SK-N-SH (cell line): ENCODE results near the gene APC2. TPM values are rescaled to one million over a fixed set of nuclear protein-coding genes. Genes with fewer than 3 reads are reported as not detected.
"Not testable (repeated sequence)": the region's sequence is repeated elsewhere in the genome, so short reads cannot be mapped to it uniquely, and the experiment has no call there.

Experiments
- CTCF ChIA-PET: fragments of 300-600, 350-600 bp; formaldehyde crosslinking; extraction: SDS; loops from one replicate; lab custom pipeline; 2021; lab: Yijun Ruan, JAX
- POLR2A ChIA-PET: fragments of 350-600 bp; sonication (Branson Sonifier 250); formaldehyde crosslinking; extraction: SDS; loops from one replicate; lab custom pipeline; 2020; ENCODE audit warnings: antibody characterized with exemption, inconsistent platforms; lab: Yijun Ruan, JAX
- DNase-seq: peaks from one replicate; pipeline ENCODE4 v3.0.0; 2012
- H2AFZ ChIP-seq: fragments of 200-600 bp; sonication (generic); 2 replicates; pipeline ENCODE4 v1.8.1; 2016; ENCODE audit warnings: antibody characterized with exemption, mild to moderate bottlenecking, low read depth
- H3F3A ChIP-seq: fragments of 200-600 bp; sonication (generic); replicated peaks from 2 replicates; pipeline ENCODE3; 2016; ENCODE audit warnings: antibody characterized with exemption, mild to moderate bottlenecking; ENCODE audit not compliant: insufficient read depth
- H3K27ac ChIP-seq, 2 experiments: fragments of 200-500 bp in 1 of 2; fragments of 200-600 bp in 1 of 2; sonication (Bioruptor generic) in 1 of 2; sonication (generic), shearing (Covaris generic) in 1 of 2; 2 replicates each; pipeline versions ENCODE4 v1.5.1 to v1.6.1; 2014 to 2016; ENCODE audit warnings: low read depth in 2 of 2, inconsistent platforms in 1 of 2, low read length in 1 of 2, mild to moderate bottlenecking in 1 of 2, mixed read lengths in 1 of 2
- H3K27me3 ChIP-seq: fragments of 200-600 bp; sonication (generic), shearing (Covaris generic); 2 replicates; pipeline ENCODE4 v1.6.1; 2016; ENCODE audit warnings: mixed run types; ENCODE audit not compliant: insufficient read depth
- H3K36me3 ChIP-seq, 2 experiments: fragments of 200-500 bp in 1 of 2; fragments of 200-600 bp in 1 of 2; sonication (Bioruptor generic) in 1 of 2; sonication (generic) in 1 of 2; replicated peaks in 1 of 2; 2 replicates each; pipeline versions ENCODE3 to v1.5.1; 2014 to 2016; ENCODE audit warnings: low read length in 1 of 2, mild to moderate bottlenecking in 1 of 2; ENCODE audit not compliant: insufficient read depth in 2 of 2, control insufficient read depth in 1 of 2
- H3K4me1 ChIP-seq, 2 experiments: fragments of 200-500 bp in 1 of 2; fragments of 200-600 bp in 1 of 2; sonication (Bioruptor generic) in 1 of 2; sonication (generic), shearing (Covaris generic) in 1 of 2; 2 replicates each; pipeline versions ENCODE4 v1.5.1 to v1.6.1; 2014 to 2016; ENCODE audit warnings: low read depth in 1 of 2, low read length in 1 of 2, mixed run types in 1 of 2; ENCODE audit not compliant: insufficient read depth in 2 of 2, control insufficient read depth in 1 of 2
- H3K4me2 ChIP-seq: fragments of 200-600 bp; sonication (generic), shearing (Covaris generic); 2 replicates; pipeline ENCODE4 v1.6.1; 2017; ENCODE audit warnings: mixed run types
- H3K4me3 ChIP-seq, 2 experiments: fragments of 200-500 bp in 1 of 2; fragments of 200-600 bp in 1 of 2; sonication (Bioruptor generic) in 1 of 2; sonication (generic), shearing (Covaris generic) in 1 of 2; 2 replicates each; pipeline versions ENCODE4 v1.5.1 to v1.8.1; 2014 to 2016; ENCODE audit warnings: low read depth in 2 of 2, inconsistent platforms in 1 of 2, low read length in 1 of 2, mild to moderate bottlenecking in 1 of 2, mixed read lengths in 1 of 2, moderate library complexity in 1 of 2
- H3K79me2 ChIP-seq: fragments of 200-600 bp; sonication (generic); 2 replicates; pipeline ENCODE4 v1.8.1; 2017; ENCODE audit warnings: mild to moderate bottlenecking; ENCODE audit not compliant: insufficient read depth
- H3K9ac ChIP-seq: fragments of 200-600 bp; sonication (generic); 2 replicates; pipeline ENCODE4 v1.6.1; 2017; ENCODE audit warnings: mixed run types
- H3K9me2 ChIP-seq: fragments of 200-600 bp; sonication (generic); 2 replicates; pipeline ENCODE4 v1.6.1; 2017; ENCODE audit warnings: mixed run types
- H3K9me3 ChIP-seq: fragments of 200-600 bp; sonication (generic); 2 replicates; pipeline ENCODE4 v1.6.1; 2017; ENCODE audit warnings: mixed run types, mild to moderate bottlenecking, moderate library complexity
- H4K20me1 ChIP-seq: fragments of 200-600 bp; sonication (generic); 2 replicates; pipeline ENCODE4 v1.6.1; 2017; ENCODE audit warnings: mild to moderate bottlenecking, mixed run types; ENCODE audit not compliant: insufficient read depth
- CHD2 ChIP-seq: fragments of 150-350 bp; IDR thresholded peaks from 2 replicates; pipeline ENCODE4 v1.6.1; 2018; ENCODE audit warnings: low read length; ENCODE audit not compliant: partially characterized antibody
- EZH2phosphoT487 ChIP-seq: fragments of 200-600 bp; sonication (generic); IDR thresholded peaks from 2 replicates; pipeline ENCODE4 v1.6.1; 2017; ENCODE audit warnings: low read depth, mixed run types, mild to moderate bottlenecking, antibody characterized with exemption, moderate library complexity, borderline replicate concordance
- FOXJ3 ChIP-seq: sonication (generic); formaldehyde crosslinking; IDR thresholded peaks from 2 replicates; pipeline ENCODE4 v1.5.1; 2020; ENCODE audit warnings: mild to moderate bottlenecking, missing genetic modification reagents
- FOXM1 ChIP-seq: IDR thresholded peaks from 2 replicates; pipeline ENCODE4 v1.4.0; 2012; ENCODE audit warnings: low read depth, mild to moderate bottlenecking
- RAD21 ChIP-seq: IDR thresholded peaks from 2 replicates; pipeline ENCODE4 v1.6.1; 2012; ENCODE audit warnings: mild to moderate bottlenecking, low read length
- RXRA ChIP-seq: IDR thresholded peaks from 2 replicates; pipeline ENCODE4 v1.4.0; 2012; ENCODE audit warnings: low read depth, mild to moderate bottlenecking, borderline replicate concordance
- SMC3 ChIP-seq: IDR thresholded peaks from 2 replicates; pipeline ENCODE4 v1.6.1; 2012; ENCODE audit warnings: low read depth, low read length, improper control_type of control experiment
- TAF1 ChIP-seq: IDR thresholded peaks from 2 replicates; pipeline ENCODE4 v1.6.1; 2012; ENCODE audit warnings: low read depth, mild to moderate bottlenecking, low read length, moderate library complexity, borderline replicate concordance
- WGBS: methylation state at CpG from one replicate; pipeline ENCODE4 v1.1.6; 2017; ENCODE audit warnings: low lambda C conversion rate; 5-methylcytosine and 5-hydroxymethylcytosine counted together
- polyA plus RNA-seq, 3 experiments: library from polyadenylated mRNA; depleted of rRNA; stranded (reverse); fragments of >200 nt; gene quantifications; 2 replicates each; pipeline ENCODE4 v1.2.3, GENCODE V29; 2012
- TF ChIP-seq, protein P1 (sequence below): fragments of 150-350 bp; IDR thresholded peaks from 2 replicates; pipeline ENCODE4 v1.6.1; 2017; ENCODE audit warnings: antibody characterized with exemption, low read length, low read depth, borderline replicate concordance
- TF ChIP-seq, protein P2 (sequence below): IDR thresholded peaks from 2 replicates; pipeline ENCODE4 v1.4.0; 2012; ENCODE audit warnings: low read depth

Gene APC2
- polyA plus RNA-seq, 1 of the 3 experiments (the other 2 are of a cell fraction), result 1.3 TPM

DNA sequence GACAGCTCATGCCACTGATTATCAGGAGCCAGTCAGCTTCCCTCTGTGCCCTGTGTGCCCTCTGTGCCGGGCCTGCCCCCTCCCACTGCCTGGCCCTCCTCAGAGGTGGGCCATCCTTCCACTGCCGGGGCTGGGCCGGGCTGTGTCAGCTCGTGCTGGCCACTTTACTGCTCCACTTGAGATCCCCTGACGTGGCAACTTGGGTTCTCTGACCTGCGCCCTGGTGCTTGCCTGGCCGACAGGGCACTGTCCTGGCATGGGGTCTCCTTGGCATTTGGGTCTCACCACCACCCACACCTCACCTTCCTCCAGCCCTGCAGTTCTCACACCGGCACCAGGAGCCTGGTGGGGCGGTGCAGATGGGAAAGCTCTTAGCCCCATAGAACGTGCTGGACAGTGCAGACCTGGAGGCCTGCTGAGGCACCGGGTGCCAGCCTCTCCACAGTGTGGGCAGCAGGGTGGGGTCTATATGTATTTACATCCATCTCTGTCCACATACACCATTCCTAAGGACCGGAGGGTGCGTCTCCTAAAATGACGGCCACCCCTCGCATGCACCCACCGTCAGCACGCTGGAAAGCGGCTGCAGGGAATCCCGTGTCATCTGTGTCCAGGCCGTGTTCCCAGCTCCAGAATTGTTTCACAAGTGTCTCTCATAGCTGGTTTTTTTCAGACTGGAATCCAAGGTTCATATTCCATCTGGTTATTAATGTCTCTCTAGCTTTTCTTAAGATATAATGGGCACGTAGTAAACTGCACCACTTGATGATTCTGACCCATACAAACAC, 30.8 kb upstream of the APC2 start (continued):
- TF ChIP-seq RXRA (no peak), EZH2phosphoT487 (no peak)
- TF ChIP-seq, all 33 proteins: peak for 0

DNA sequence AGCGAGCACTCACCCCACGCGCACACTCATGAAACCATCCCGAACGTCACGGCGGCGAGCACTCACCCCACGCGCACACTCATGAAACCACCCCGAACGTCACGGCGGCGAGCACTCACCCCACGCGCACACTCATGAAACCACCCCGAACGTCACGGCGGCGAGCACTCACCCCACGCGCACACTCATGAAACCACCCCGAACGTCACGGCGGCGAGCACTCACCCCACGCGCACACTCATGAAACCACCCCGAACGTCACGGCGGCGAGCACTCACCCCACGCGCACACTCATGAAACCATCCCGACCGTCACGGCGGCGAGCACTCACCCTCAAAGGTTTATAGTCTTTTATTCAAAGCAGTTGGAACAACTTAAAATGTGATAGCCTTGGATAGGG, 29.8 kb upstream of the APC2 start:
- H2AFZ ChIP-seq, DNase-seq, H3K9me2 ChIP-seq, H3K9me3 ChIP-seq, H3K9ac ChIP-seq, H3K4me3 ChIP-seq, H3K4me2 ChIP-seq, H3K4me1 ChIP-seq, H3F3A ChIP-seq, H3K27ac ChIP-seq, H3K27me3 ChIP-seq: not testable (repeated sequence)
- ChIA-PET CTCF (interaction anchor here (1.0 kb wide), 1 partner anchor 15 kb away, joined by 3 read pairs; no protein-coding TSS in a partner anchor), POLR2A (interaction anchor here (1.1 kb wide), 1 partner anchor 11 kb away, joined by 3 read pairs; no protein-coding TSS in a partner anchor)
- 97% methylated on average over 25 of the region's 43 CpGs for WGBS
- H3K36me3 ChIP-seq, result peaks cover 7 to 79% of the 10 kb centered on the region in 2 experiments
- peaks cover 64% of the 10 kb centered on the region for H3K79me2 ChIP-seq
- H4K20me1 ChIP-seq, result peaks cover 55% of the 10 kb centered on the region

DNA sequence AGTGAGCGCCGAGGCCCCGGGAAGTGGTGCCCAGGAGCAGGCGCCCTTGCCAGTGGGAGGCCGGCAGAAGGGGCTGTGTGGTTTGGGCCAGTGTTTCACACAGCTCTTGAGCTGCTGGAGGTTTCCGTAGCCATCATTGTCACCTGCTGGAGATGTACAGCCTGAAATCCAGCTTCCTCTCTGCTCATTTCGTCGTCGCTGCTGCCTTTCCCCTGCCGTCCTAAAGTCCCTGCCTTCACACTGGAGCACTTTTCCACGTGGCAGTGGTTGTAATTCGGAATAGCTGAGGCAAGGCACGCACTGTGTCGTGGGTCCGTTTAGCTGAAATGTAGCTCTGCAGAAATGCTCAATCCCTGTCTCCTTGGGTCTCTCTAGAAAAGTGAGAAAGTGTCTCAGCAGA, 29.3 kb upstream of the APC2 start:
- H3F3A ChIP-seq, result no peaks in the 10 kb centered on the region
- H3K9me2 ChIP-seq, result no peaks in the 10 kb centered on the region
- H2AFZ ChIP-seq, result no peak overlapping the region
- no peak overlapping the region for H3K4me3 ChIP-seq
- peaks cover 0 to 6% of the 10 kb centered on the region in 2 experiments; a peak in 2 of 4 replicates for H3K4me1 ChIP-seq
- H3K27me3 ChIP-seq, result no peaks in the 10 kb centered on the region
- no peak overlapping the region for H3K9ac ChIP-seq
- TF ChIP-seq EZH2phosphoT487 (no peak), SMC3 (no peak), FOXM1 (no peak)
- H3K36me3 ChIP-seq, result peaks cover 7 to 84% of the 10 kb centered on the region in 2 experiments
- H4K20me1 ChIP-seq, result peaks cover 55% of the 10 kb centered on the region
- 93% methylated on average over 13 of the region's 15 CpGs for WGBS
- DNase-seq, result no peak
- ChIA-PET POLR2A (interaction anchor here (1.1 kb wide), 1 partner anchor 12 kb away, joined by 3 read pairs; no protein-coding TSS in a partner anchor), CTCF (interaction anchor here (2.0 kb wide), 1 partner anchor 25 kb away, joined by 12 read pairs; no protein-coding TSS in a partner anchor)
- H3K27ac ChIP-seq, result no peak overlapping the region
- H3K79me2 ChIP-seq, result peaks cover 64% of the 10 kb centered on the region
- H3K4me2 ChIP-seq, result no peak overlapping the region
- no peaks in the 10 kb centered on the region for H3K9me3 ChIP-seq

DNA sequence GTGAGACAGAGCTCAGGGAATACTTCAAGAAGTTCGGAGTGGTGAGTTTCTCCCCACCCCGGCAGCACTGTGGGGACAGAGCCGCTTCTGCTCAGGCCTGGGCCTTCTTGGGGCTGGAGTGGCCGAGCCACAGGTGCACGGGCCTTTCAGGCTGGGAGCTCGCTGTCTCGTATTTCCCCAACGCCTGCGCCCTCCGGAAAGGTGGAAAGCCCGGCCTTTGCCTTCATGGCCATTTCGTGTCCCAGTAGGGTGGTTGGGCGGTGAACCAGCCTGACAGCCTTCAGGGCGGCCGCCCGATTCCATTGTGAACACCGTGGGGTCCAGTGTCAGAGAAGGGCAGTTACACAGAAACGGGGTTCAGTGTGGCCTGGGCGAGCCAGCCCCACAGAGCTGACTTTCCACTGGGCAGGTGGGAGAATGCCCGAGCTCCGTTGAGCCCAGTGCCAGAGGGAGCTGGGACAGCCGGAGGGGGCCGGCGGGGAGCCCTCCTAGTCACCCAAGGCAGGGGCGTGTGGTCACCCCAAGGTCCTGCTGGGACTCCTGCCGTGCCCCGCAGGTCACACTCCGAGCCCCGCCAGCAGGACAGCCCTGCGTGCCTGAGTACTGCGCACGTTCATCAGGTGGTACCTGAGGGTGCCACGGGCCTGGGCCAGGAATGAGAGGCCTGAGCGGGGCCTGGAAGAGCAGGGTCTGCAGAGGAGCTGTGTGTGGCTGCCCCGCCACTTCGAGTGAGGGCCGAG, 28.5 kb upstream of the APC2 start:
- Histone ChIP-seq H3K36me3 (peaks cover 7 to 89% of the 10 kb centered on the region in 2 experiments), H2AFZ (no peak overlapping the region), H3K4me3 (no peak overlapping the region), H4K20me1 (peaks cover 52% of the 10 kb centered on the region), H3K27ac (no peak overlapping the region), H3K27me3 (no peaks in the 10 kb centered on the region), H3K4me1 (no peaks in the 10 kb centered on the region; a peak in 1 of 4 replicates), H3K9ac (no peak overlapping the region), H3K4me2 (no peak overlapping the region), H3K79me2 (peaks cover 64% of the 10 kb centered on the region), H3F3A (no peaks in the 10 kb centered on the region), H3K9me3 (no peaks in the 10 kb centered on the region), H3K9me2 (no peaks in the 10 kb centered on the region)
- 92% methylated on average over 14 of the region's 37 CpGs for whole genome bisulfite sequencing
- no peak for DNase-seq
- TF ChIP-seq TAF1, result no peak
- TF ChIP-seq FOXJ3 (CRISPR knock-in tag), result no peak
- no peak for TF ChIP-seq RAD21
- TF ChIP-seq SMC3, result no peak
- TF ChIP-seq, protein P1, sequence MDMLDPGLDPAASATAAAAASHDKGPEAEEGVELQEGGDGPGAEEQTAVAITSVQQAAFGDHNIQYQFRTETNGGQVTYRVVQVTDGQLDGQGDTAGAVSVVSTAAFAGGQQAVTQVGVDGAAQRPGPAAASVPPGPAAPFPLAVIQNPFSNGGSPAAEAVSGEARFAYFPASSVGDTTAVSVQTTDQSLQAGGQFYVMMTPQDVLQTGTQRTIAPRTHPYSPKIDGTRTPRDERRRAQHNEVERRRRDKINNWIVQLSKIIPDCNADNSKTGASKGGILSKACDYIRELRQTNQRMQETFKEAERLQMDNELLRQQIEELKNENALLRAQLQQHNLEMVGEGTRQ, result no peak
- TF ChIP-seq, protein P2, sequence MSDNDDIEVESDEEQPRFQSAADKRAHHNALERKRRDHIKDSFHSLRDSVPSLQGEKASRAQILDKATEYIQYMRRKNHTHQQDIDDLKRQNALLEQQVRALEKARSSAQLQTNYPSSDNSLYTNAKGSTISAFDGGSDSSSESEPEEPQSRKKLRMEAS, result no peak
- no peak for TF ChIP-seq CHD2
- CTCF ChIA-PET, result interaction anchor here (2.0 kb wide), 1 partner anchor 24 kb away, joined by 12 read pairs; no protein-coding TSS in a partner anchor
- POLR2A ChIA-PET, result interaction anchor here (1.0 to 1.1 kb wide), 2 partner anchors 13 to 20 kb away, joined by 3 read pairs; no protein-coding TSS in a partner anchor
